Left lobe of liver (tissue), 2 donors: ENCODE measurements around the gene SART3. TPM values are rescaled to one million over a fixed set of nuclear protein-coding genes. Genes with fewer than 3 reads are reported as not detected.
A peak's percentile ranks its signal among the peaks of the same experiment; 100 is the strongest.
"Not testable (repeated sequence)": the region's sequence is repeated elsewhere in the genome, so short reads cannot be mapped to it uniquely, and the experiment has no call there.

ENCODE experiments used
- ATAC-seq: fragments of 200-7000 bp; cut with Tn5 transposase; one replicate; pipeline ENCODE4 v1.9.1; 2020; ENCODE audit warnings: mild to moderate bottlenecking, moderate library complexity
- DNase-seq: peaks from one replicate; pipeline ENCODE4 v3.0.0-alpha.2; 2020; ENCODE audit warnings: low spot score
- total RNA-seq: library from RNA; stranded (reverse); gene quantifications from one replicate; pipeline ENCODE4 v1.2.1, GENCODE V29; 2021
- donor health status: DM: no; HTN: no; CAD: no; lungs with moderate emphysema.
- donor health status: DM: no; HTN: yes; CAD: no.

Gene SART3
- total RNA-seq, 1 donor from 2014 or later, result 13.7 TPM

DNA sequence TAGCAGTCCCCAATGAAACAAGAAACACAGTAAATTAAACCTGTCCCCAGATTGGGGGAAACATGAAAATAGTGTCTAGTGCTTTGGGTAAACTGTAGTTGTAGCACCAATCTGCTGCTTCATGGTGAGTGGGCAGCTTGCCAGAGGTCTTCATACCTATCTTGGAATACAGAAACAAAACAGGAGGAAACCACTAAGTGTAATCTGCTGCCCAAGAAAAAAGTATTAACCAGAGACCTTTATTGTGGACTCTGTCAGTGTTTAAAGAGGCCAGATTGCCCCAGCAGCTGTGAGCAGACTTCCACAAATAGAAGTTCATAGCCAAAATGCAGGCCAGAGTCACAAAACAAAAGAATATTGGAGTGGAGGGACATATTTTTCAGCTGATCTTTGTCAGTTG, 3.8 kb upstream of the SART3 start:
- DNase-seq (no peak), ATAC-seq (no peak)

DNA sequence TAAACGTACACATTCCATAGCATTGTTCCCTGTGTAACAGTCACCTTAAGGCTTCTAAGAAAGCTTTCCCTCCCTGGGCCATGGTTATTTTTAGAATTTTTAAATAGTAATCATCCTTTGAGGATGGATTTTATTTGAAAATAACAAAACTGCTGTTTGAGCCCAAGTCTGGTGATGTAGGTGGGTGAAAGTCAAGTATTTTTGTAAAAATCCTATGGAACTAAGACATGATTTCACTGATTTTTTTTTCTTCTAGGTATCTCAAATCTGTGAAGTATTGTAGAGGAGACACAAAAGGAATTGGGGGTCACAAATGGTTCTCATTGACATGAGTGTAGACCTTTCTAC, 2.8 kb upstream of the SART3 start:
- no peak for ATAC-seq

DNA sequence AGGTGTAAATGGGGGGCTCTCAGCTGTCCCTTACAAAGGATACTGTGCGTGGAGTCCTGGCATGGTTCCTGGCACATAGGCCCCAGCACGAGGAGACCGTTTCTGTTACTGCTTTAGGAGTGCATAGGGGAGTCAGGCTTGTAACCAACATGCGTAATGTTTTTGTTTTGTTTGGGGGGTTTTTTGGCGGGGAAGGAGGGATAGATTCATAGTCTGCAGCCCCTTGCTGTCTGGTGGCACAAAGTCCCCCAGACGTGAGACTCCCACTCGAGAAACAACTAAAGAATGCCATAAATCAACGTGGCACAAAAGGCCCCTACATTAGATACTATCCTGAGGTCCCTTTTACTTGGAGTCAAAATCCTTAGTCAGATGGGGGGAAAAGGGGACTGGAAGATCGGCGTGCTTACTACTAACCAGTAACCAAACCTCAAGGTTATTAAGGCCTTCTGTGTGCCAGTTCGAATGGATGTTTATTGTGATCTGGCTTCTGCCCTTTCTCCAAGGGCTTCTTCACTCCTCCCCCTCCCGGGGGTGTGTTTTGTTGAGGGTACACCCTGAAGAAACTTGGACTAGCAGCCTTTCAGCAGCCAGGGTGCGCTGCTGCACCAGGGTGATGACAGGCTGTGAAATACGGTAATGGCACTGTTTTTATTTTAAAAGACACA, 2.3 kb upstream of the SART3 start:
- peak; percentile 57 for ATAC-seq
- DNase-seq, result peak; percentile 79

More for the DNA sequence above, 2.8 kb upstream of the SART3 start:
- no peak for DNase-seq

DNA sequence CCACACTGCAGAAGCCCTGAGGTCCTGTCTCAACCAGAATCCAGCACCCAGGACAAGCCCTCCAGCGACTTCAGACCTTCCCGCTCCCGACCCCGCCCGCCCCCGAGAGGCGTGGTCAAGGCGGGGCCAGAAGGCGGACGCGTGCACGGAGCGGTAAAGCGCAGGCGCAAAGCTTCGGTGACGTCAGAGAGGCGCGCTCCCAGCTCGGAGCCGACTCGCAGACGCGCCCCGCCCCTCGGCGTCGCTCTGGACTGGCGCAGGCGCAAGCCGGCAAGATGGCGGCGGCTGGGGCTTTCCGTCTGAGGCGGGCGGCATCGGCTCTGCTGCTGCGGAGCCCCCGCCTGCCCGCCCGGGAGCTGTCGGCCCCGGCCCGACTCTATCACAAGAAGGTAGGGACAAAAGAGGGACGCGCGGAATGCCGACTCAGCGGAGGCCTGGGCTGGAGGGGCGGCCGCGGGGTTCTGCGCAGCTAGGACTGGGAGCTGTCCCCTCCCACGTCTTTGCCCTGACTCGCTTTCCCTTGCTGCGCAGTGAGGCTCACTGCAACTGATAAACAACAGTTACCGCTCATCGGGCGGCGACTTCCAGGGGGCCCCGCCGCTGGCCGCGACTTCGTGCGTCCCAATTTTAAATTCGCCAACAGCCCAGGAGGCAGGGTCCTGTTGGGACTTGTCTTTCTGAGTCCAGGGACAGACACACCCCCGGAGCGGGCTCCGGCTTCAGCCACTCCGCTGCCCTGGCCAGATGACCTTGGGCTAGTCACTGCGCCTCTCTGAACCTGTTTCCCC, 1.6 kb upstream of the SART3 start, which contains the start of gene ISCU:
Gene ISCU, plus strand, starts transcription at position 249 of the 788 bp plus-strand sequence. Its CDS starts 27 bp downstream, at position 276.
- DNase-seq (peak; percentile 99), ATAC-seq (peak; percentile 82)

DNA sequence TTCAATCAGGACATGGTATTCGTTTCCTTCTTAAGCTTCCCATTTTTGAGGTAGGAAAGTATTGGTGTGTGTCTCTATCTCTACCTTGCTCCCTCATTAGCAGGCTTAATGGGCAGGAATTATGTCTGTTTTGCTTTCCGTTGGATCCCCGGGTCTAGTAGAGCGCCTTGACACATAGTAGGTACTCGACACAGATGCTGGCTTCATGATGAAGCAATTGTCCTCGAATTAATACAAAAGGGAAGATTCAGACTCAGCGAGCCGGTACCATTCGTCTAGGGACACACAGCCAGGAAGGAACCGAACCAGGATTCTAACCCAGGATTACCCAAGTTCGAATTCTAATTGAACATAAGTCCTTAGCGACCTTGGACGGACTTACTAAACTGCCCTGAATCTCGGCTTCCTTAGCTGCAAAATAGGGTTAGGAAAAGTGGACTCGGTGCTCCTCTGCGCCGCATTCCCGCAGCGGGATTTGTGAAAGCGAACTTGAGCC, 927 bp upstream of the SART3 start:
- DNase-seq, result no peak
- no peak for ATAC-seq

DNA sequence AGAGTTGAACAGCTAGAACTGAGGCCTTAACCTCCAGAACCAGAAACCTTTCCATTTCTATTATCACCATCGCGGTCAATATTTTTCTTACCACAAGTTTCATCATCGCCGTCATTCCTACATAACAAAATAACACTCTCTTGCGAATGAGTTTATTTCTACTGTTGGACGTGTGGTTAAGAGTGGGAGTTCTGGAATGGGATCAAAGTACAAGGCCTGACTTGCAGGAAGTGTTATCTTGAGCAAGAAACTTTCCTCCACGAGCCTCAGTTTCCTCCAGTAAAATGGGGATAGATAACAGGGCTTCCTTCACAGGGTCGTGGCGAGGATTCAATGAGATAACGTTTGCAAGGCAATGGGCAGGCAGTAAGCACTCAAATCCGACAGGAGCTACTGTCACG, 652 bp downstream of the SART3 start:
- DNase-seq (no peak), ATAC-seq (no peak)

DNA sequence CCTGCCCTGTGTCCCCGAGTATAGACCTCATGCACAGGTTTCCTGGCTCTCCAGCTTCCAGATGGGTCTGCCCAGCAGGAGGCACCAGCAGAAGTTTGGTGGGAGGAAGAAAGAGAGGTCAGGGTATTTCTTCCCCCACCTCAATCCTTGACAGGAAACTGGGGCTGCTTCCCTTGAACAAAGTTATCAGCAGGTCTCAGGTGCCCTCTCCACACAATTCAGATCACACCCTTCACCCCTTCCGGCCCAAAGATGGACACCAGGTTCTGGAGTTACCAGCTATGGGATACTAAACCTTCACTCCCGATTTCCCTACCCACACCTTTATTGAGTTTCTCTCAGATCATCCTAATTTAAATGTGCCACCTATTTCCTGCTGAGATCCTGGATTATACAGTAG, 1.2 kb downstream of the SART3 start:
- no peak for DNase-seq
- ATAC-seq, result no peak

DNA sequence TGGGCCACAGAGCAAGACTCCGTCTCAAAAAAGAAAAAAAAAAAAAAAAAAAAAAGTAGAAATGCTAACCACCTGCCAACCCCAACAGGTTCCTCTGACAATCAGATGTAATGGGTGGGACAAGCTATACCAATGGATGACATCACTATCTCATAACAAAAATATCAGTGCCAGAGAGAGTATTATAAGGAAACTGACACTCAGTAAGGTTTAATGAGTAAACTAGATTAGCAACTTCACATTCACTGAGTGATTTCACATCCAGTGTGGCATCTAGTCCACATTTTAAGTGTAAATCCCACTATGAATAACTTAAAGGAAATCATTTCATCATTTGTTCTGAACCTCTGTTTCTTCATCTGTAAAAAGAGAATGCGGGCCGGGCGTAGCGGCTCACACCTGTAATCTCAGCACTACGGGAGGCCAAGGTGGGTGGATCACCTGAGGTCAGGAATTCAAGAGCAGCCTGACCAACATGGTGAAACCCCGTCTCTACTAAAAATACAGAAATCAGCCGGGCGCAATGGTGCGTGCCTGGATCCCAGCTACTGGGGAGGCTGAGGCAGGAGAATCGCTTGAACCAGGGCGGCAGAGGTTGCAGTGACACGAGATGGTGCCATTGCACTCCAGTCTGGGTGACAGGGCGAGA, 1.8 kb downstream of the SART3 start:
- DNase-seq, result no peak
- no peak for ATAC-seq

DNA sequence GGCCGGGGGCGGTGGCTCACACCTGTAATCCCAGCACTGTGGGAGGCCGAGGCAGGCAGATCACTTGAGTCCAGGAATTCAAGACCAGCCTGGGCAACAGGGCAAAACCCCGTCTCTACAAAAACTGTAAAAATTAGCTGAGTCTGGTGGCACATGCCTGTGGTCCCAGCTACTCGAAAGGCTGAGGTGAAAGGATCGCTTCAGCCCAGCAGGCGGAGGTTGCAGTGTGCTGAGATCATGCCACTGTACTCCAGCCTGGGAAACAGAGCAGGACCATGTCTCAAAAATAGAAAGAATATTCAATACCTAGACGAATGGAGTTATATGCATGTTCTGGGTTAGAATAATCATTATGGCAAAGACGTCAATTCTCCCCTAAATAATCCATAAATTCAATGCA, 5.6 kb downstream of the SART3 start:
- DNase-seq, result not testable (repeated sequence)

DNA sequence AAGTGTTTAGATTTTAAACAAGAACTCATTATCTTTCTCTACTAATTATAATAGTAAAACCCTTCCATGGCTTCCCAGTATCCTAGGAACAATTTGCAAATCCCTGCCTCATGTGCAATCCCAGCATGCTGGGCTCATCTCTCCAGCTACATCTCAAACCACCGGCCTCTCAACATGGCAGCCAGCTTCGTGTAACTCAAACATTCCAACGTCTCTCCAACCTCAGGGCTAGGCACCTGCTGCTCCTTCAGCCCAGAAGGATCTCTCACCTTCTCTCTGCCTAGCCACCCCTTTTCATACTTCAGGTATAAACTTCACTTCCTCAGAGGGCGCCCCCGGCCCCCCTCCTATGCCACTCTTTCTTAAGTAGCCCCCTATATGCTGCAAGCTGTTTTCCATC, 7.2 kb downstream of the SART3 start:
- ATAC-seq, result no peak
- no peak for DNase-seq

More for the DNA sequence above, 5.6 kb downstream of the SART3 start:
- not testable (repeated sequence) for ATAC-seq

DNA sequence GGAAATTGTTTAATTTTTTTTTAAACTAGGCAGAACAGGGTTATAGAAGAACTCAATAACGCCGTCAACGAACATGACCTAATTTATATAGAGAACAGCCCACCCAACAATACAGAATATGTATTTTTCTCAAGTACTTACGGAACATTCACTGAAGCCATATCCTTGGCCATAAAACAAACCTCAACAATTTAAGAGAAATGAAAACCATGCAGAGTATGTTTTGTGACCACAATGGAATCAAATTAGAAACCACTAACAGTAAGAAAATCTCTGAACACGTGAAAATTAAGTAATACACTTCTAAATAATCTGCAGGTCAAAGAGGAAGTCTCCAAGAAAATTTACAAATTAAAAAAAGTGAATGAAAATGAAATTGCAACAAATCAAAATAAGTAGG, 9.4 kb downstream of the SART3 start:
- DNase-seq (no peak), ATAC-seq (no peak)

DNA sequence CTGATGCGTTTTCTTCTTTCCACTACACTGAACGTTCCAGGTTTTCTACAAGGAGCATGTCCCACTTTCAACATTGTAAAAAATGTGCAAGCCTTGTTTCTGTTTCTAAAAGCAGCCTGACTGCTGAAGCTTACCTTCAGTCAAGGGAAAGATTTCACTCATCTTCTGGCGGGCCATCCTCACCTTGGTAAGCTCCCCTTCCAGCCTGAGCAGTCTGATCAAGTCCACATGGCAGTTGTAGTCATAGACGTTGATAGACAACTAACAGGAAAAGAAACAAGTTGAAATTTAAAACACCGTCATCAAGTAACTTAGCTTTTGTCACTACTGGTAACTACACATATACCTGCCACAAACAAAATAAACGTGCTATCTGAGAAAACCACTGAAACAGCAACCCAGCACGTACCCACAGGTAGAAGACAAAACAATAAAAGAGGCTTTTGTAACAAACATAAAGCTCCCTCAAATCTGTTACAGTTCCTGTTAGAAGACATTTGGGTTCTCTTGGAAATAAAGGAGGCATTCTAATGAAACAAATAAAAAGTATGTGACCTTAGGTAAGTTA, 11.9 kb downstream of the SART3 start:
- ATAC-seq (no peak), DNase-seq (no peak)

DNA sequence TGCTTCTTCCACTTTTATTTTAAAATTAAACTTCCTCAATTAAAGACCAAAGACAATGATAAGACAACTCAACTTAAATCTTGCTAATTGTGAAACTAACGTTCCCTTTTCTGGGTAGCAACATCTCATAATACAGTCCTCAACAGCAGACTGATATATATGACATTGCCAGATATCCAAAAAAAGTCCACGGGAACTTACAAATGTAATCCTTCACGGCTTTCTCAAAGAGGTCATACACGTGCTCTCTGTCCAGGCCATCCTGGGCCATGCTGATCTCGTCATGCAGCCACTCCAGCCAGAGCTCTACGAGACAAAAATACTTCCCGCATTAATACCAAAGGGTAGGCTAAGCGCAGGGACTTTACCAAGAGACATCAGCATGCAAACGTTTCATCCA, 13.3 kb downstream of the SART3 start:
- DNase-seq, result no peak
- no peak for ATAC-seq

DNA sequence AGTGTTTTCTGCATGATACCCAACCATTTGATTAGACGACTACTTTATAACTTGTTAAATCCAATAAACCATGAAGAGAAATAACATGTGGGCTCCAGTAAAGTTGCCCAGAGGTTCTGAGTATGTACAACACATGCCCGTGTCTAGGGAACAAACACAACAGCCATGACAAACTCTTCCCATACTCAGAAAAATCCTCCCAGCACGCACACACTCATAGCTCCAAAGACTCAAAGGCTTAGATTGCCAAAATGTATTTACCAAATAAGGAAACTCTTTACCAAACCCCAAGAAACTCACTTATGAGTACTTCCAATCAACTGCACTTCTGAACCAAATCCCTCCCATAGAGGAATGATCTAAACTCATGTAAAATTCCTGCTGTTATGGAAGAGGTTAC, 17.3 kb downstream of the SART3 start:
- DNase-seq (no peak), ATAC-seq (no peak)

DNA sequence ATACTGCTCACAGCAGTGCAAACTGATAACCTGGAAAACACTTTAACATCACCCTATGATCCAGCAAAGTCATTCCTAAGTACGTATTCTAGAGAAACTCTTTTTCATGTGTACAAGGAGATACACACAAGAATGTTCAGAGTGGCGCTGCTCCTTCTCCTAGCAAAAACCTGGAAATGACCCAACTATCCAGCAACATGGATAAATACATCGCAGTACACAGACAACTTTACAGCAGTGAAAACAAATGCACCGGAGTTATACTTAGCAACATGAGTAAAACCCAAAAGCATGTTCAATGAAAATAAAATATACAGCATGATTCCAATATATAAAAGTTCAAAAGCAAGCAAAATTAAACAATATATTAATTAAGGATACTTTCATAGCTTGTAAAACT, 18.7 kb downstream of the SART3 start:
- DNase-seq (no peak), ATAC-seq (no peak)

DNA sequence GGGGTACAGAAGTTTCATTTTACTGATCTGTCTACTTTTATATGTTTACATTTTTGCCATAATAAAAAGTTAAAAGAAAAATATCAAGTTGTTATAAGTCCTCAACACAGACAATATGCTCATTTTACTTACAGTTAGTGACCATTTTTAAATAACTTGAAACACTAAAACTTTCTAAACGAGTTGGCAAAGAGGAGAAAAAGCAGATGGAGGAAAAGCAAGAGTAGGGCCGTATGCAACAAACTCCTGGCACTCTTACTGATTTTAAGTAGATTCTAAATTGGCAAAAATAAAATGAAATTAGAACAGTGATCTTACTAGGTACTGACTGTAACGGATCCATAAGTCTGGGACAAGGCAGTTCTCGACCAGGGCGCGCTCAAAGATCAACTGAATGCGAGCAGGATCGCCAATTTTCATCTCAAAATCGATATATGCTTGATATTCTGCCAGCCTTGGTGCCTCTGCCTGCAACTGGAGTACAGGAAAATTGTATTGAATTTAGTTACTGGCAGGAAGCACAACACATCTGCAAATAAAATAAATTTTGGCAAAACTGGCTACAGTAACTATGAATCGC, 22.3 kb downstream of the SART3 start:
- ATAC-seq (peak; percentile 85), DNase-seq (no peak)

DNA sequence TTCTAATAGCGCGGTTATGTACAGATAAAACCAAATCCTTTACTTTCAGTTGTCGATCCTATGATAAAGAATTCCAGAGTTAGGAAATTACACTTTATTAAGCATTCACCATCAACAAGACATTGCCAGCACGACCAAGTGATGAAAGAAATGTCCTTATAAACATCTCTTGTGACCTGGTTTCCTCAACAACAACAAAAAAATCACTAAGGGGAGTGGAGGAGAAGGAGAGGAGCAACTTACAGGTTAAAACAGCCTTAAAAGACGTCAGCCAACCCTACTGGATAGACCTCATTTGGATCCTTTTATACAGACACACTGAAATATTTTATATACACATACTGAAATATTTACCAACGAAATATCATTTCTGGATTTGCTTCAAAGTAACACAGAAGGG, 22.8 kb downstream of the SART3 start:
- DNase-seq (no peak), ATAC-seq (no peak)

DNA sequence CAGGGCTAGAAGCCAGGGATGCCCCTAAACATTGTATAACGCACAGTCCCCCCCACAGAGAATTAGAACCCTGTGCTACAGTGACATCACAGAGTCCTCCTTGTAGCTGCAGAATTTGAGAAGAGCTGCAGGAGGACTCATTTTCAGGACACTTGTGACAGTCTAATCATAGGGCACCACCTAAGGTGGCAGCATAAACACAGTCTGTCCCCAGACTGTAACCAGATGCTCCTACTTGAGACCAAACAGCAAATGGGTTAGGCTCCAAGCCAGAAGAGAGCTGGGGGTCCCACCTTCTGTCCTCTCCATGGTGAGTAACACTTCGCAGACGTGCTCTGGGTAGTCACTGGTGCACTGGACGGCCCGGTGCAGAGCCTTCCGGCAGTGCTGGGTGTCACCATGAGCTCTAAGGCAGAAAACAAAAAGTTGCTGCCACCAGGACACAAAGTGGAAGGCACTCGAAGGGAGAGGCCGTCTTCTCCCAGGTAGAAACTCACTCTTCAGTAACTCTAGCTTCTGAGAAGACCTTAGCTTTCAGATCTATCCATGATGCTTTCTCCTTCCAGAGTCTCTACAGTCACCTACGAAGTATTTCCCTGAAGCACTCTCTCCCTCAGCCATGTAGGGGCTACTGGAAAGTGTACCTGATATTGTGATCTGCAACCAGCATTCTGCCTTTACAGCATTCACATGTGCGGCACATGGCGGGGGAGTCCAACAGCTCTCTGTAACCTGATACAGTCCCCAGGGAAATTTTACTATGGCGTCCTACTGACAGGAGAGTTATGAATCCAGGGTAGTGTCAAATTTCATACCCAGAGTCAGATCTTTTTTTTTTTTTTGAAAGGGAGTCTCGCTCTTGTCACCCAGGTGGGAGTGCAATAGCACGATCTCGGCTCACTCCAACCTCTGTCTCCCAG, 28.8 kb downstream of the SART3 start:
- DNase-seq (no peak), ATAC-seq (no peak)

DNA sequence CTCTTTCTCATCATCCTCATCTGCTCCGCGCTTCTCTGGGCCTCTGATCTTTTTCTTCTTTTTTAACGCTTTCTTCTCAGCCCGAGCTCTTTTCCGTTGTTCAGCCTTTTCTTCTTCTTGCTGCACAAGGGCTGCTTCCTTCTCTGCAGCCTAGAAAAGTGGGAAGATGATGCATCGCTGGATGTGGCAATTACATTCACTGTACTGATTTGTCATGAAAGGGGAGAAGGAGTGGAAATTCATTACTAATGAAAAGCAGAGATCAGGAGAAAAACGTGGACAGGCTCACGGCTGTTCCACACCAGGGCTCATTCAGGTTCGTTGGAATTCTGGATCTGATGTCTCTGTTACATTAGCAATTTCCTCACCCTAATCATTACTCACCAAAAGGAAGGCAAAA, 30.8 kb downstream of the SART3 start:
- ATAC-seq (no peak), DNase-seq (no peak)

DNA sequence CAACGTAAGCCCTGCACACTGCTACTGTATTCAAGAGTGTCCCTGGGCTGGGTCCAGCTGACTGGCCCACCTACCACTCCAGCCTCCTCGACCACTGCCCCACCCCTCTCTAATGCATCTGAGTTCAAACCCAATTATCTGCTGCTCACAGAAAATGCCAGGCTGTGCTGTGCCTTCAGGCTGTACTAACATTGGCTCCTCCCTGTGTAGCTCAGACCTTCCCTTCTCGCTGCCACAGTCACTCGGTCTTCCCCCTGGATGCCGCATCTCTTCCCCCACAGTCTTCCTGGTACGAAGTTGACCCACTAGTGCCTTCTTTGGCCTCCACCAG, 33.8 kb downstream of the SART3 start:
- DNase-seq (no peak), ATAC-seq (no peak)
